ENCODE measurements around the gene TRPC3.

GRCh38 chr4:121908346-121908745 is 43.5 kb downstream of the TRPC3 start:
- TF ChIP-seq CTCF (IDR thresholded peaks at IDR 0.05) (no peak), POLR2A (IDR thresholded peaks at IDR 0.05) (no peak)
